Measurements from ENCODE around the gene MRPL51.

GRCh38 chr12:6465467-6466183, 27.4 kb downstream of the MRPL51 start:
- TF ChIP-seq CTCF (IDR thresholded peaks at IDR 0.05; ENCODE audit: control extremely low read depth in 1 of 3, insufficient read depth in 1 of 3, low read depth in 1 of 3, low read length in 3 of 3) (peak in 2 of 3 experiments; percentile 90 to 95; a peak in 3 of 4 replicates), HDAC6 (IDR thresholded peaks at IDR 0.05; ENCODE audit: low read depth, low read length) (no peak), POLR2A (IDR thresholded peaks at IDR 0.05; ENCODE audit: control extremely low read depth in 1 of 2, low read depth in 2 of 2, low read length in 2 of 2) (no peak), EP300 (IDR thresholded peaks at IDR 0.05; ENCODE audit: borderline replicate concordance in 1 of 2, low read depth in 2 of 2, low read length in 2 of 2) (no peak), TAF1 (IDR thresholded peaks at IDR 0.05; ENCODE audit: low read depth, low read length) (no peak), SRF (IDR thresholded peaks at IDR 0.05; ENCODE audit: low read depth, low read length) (no peak), POLR2AphosphoS5 (IDR thresholded peaks at IDR 0.05; ENCODE audit: low read depth, low read length) (no peak), EZH2 (IDR thresholded peaks at IDR 0.05; ENCODE audit: low read depth, low read length, severe bottlenecking) (no peak)

All from H1 (cell line).